Measurements from ENCODE around the gene DPP7.

Gene DPP7

GRCh38 chr9:137105814-137106661 lies 8.5 kb downstream of the DPP7 start:
- H3K4me3 ChIP-seq (ENCODE audit: control insufficient read depth, low read depth, low read length) = no peak overlapping the region
- TF ChIP-seq CTCF (IDR thresholded peaks at IDR 0.05; ENCODE audit: control insufficient read depth, insufficient read depth, low read depth, low read length, missing control alignments) = no peak
- DNase-seq (ENCODE audit: low read depth) = no peak

- no peak for DNase-seq (ENCODE audit: low read depth)
- H3K4me3 ChIP-seq (ENCODE audit: control insufficient read depth, low read depth, low read length) = no peak overlapping the region
- TF ChIP-seq CTCF (IDR thresholded peaks at IDR 0.05; ENCODE audit: control insufficient read depth, insufficient read depth, low read depth, low read length, missing control alignments) = no peak
Observed at GRCh38 chr9:137103206-137103999, 11.1 kb downstream of the DPP7 start.

- DNase-seq (ENCODE audit: low read depth) = no peak
- no peak for TF ChIP-seq CTCF (IDR thresholded peaks at IDR 0.05; ENCODE audit: control insufficient read depth, insufficient read depth, low read depth, low read length, missing control alignments)
Observed at GRCh38 chr9:137099231-137099630, 15.3 kb downstream of the DPP7 start.

GRCh38 chr9:137097761-137098462 lies 16.6 kb downstream of the DPP7 start:
- no peak for TF ChIP-seq CTCF (IDR thresholded peaks at IDR 0.05; ENCODE audit: control insufficient read depth, insufficient read depth, low read depth, low read length, missing control alignments)
- H3K4me3 ChIP-seq (ENCODE audit: control insufficient read depth, low read depth, low read length) = no peak overlapping the region
- DNase-seq (ENCODE audit: low read depth) = no peak

More at GRCh38 chr9:137099231-137099630, 15.3 kb downstream of the DPP7 start:
- H3K4me3 ChIP-seq (ENCODE audit: control insufficient read depth, low read depth, low read length) = no peak overlapping the region

- TF ChIP-seq CTCF (IDR thresholded peaks at IDR 0.05; ENCODE audit: control insufficient read depth, insufficient read depth, low read depth, low read length, missing control alignments) = no peak
- DNase-seq (ENCODE audit: low read depth) = no peak
- no peak overlapping the region for H3K4me3 ChIP-seq (ENCODE audit: control insufficient read depth, low read depth, low read length)
Observed at GRCh38 chr9:137096785-137097546, 17.6 kb downstream of the DPP7 start.

Measured in AG09309 (cell line).